ENCODE measurements around the gene FGGY. TPM values are rescaled to one million over a fixed set of nuclear protein-coding genes. Genes with fewer than 3 reads are reported as not detected.

The FGGY gene
- total RNA-seq, 4 donors from 2014 or later: 24.9 to 35.9 (median 30.5) TPM

- in situ Hi-C loops (cut with MboI; ENCODE audit: low sequenced_read_pairs in 4 of 4): loop anchor here (10.0 to 25.0 kb wide), 8 partner anchors 136 to 506 kb away; partner anchors contain the start of gene JUN (in 4 of the 4)
- H3K27ac ChIP-seq: peak overlapping the region; percentile 90 to 99 (median 96)
- intact Hi-C loops (cut with DNase I; ENCODE audit: low total_unique reads): loop anchor here (1.0 to 10.0 kb wide), 5 partner anchors 61 to 467 kb away; no protein-coding TSS in a partner anchor
Measured at GRCh38 chr1:59290193-59290949, 6.5 kb upstream of the FGGY start.

DNA sequence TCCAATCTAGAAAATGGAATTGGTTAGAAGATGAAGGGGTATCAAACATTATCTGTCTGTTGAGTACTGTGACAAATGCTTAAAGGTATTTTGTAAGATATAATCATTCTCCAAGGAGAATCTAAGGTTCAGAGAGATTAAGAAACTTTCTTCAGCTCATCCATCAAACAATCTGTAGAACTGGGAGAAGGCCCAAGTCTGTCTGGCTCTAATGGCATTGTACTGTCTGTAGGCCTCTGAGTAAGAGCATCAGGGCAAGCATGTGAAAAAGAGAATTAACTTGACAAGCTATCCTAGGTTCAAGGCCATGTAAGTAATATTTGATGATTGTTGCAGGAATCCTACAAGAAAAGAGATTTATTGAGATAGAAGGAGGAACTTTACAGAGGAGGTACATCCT lies 5.3 kb upstream of the FGGY start:
- no peaks in the 10 kb centered on the region for H3K36me3 ChIP-seq
- intact Hi-C loops (cut with DNase I; ENCODE audit: low total_unique reads) (loop anchor here (2.0 to 10.0 kb wide), 4 partner anchors 155 to 466 kb away; no protein-coding TSS in a partner anchor), in situ Hi-C loops (cut with MboI; ENCODE audit: low sequenced_read_pairs in 4 of 4) (loop anchor here (10.0 to 25.0 kb wide), 8 partner anchors 137 to 507 kb away; partner anchors contain the start of gene JUN (in 4 of the 4))
- H3K27ac ChIP-seq: peak overlapping the region; percentile 90 to 99 (median 96)
- no peak overlapping the region for H3K4me3 ChIP-seq
- peaks cover 34 to 46% of the 10 kb centered on the region in 2 donors for H3K4me1 ChIP-seq
- H3K9me3 ChIP-seq: no peaks in the 10 kb centered on the region
- no peaks in the 10 kb centered on the region for H3K27me3 ChIP-seq
- DNase-seq (no peak), ATAC-seq (no peak)
- no peak for TF ChIP-seq CTCF (IDR thresholded peaks at IDR 0.05 in 4 of 5, conservative IDR thresholded peaks at IDR 0.05 in 1 of 5)
- TF ChIP-seq POLR2A (IDR thresholded peaks at IDR 0.05): no peak

More at GRCh38 chr1:59290193-59290949, 6.5 kb upstream of the FGGY start:
- ATAC-seq: peak; percentile 72 to 85
- Histone ChIP-seq H3K9me3 (no peaks in the 10 kb centered on the region), H3K4me3 (no peak overlapping the region), H3K36me3 (no peaks in the 10 kb centered on the region), H3K4me1 (peaks cover 27 to 40% of the 10 kb centered on the region in 2 donors), H3K27me3 (no peaks in the 10 kb centered on the region)
- DNase-seq: peak; percentile 58 to 86
- TF ChIP-seq CTCF (IDR thresholded peaks at IDR 0.05 in 4 of 5, conservative IDR thresholded peaks at IDR 0.05 in 1 of 5) (peak; percentile 11 to 51 (median 35)), POLR2A (IDR thresholded peaks at IDR 0.05) (no peak)

DNA sequence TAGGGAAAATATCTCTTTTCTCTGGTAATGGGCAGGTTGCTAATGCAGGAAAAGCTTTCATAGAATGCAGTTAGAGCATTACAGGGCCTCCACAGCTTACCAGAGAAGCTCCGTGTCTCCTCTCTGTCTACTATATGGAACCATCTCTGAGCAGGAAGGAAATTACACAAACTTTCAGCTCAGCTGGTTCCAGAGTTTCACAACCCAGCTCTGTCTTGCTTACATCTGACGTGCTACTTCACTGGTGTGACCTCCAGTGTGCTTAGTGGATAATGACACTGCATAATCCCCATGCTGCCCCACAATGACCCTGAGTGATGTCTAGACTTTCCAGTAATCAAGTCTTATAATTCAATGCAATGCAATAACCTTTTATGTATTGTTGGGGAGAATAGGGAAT lies 4.3 kb upstream of the FGGY start:
- intact Hi-C loops (cut with DNase I; ENCODE audit: low total_unique reads): loop anchor here (2.0 to 10.0 kb wide), 5 partner anchors 142 to 465 kb away; no protein-coding TSS in a partner anchor
- no peak overlapping the region for H3K4me3 ChIP-seq
- TF ChIP-seq CTCF (IDR thresholded peaks at IDR 0.05 in 4 of 5, conservative IDR thresholded peaks at IDR 0.05 in 1 of 5): no peak
- TF ChIP-seq POLR2A (IDR thresholded peaks at IDR 0.05): peak; percentile 69 to 79
- no peaks in the 10 kb centered on the region for H3K9me3 ChIP-seq
- DNase-seq (peak; percentile 83 to 90), ATAC-seq (peak; percentile 75 to 79)
- H3K27me3 ChIP-seq: no peaks in the 10 kb centered on the region
- no peaks in the 10 kb centered on the region for H3K36me3 ChIP-seq
- in situ Hi-C loops (cut with MboI; ENCODE audit: low sequenced_read_pairs in 4 of 4): loop anchor here (10.0 to 25.0 kb wide), 8 partner anchors 138 to 508 kb away; partner anchors contain the start of gene JUN (in 4 of the 4)
- H3K27ac ChIP-seq: peak overlapping the region; percentile 90 to 99 (median 96)
- peaks cover 34 to 50% of the 10 kb centered on the region in 2 donors for H3K4me1 ChIP-seq

GRCh38 chr1:59293206-59293605 lies 3.7 kb upstream of the FGGY start:
- TF ChIP-seq POLR2A (IDR thresholded peaks at IDR 0.05) (no peak), CTCF (IDR thresholded peaks at IDR 0.05 in 4 of 5, conservative IDR thresholded peaks at IDR 0.05 in 1 of 5) (no peak)
- in situ Hi-C loops (cut with MboI; ENCODE audit: low sequenced_read_pairs in 4 of 4): loop anchor here (10.0 to 25.0 kb wide), 8 partner anchors 138 to 508 kb away; partner anchors contain the start of gene JUN (in 4 of the 4)

More at GRCh38 chr1:59293206-59293605, 3.7 kb upstream of the FGGY start:
- no peaks in the 10 kb centered on the region for H3K27me3 ChIP-seq
- H3K36me3 ChIP-seq: no peaks in the 10 kb centered on the region
- no peaks in the 10 kb centered on the region for H3K9me3 ChIP-seq
- ATAC-seq (no peak), DNase-seq (no peak)
- no peak overlapping the region for H3K4me3 ChIP-seq
- intact Hi-C loops (cut with DNase I; ENCODE audit: low total_unique reads): loop anchor here (1.0 to 10.0 kb wide), 6 partner anchors 142 to 464 kb away; no protein-coding TSS in a partner anchor
- H3K4me1 ChIP-seq: peaks cover 34 to 56% of the 10 kb centered on the region in 2 donors
- peak overlapping the region; percentile 90 to 99 (median 96) for H3K27ac ChIP-seq
